K562 (cell line): ENCODE data around the gene HOMEZ. TPM values are rescaled to one million over a fixed set of nuclear protein-coding genes. Genes with fewer than 3 reads are reported as not detected.

Experiments
- CBX1 ChIP-seq: sonication (generic); IDR thresholded peaks from 2 replicates; pipeline ENCODE4 v1.6.1; 2016; ENCODE audit warnings: antibody characterized with exemption, low read depth, mild to moderate bottlenecking
- DACH1 ChIP-seq: fragments of 450-650 bp; IDR thresholded peaks from 2 replicates; pipeline ENCODE4 v1.6.1; 2018; ENCODE audit not compliant: partially characterized antibody
- FIP1L1 ChIP-seq: fragments of 200-400 bp; formaldehyde crosslinking; IDR thresholded peaks from 2 replicates; pipeline ENCODE4 v1.6.1; 2018; ENCODE audit warnings: mild to moderate bottlenecking, low read depth, low read length; ENCODE audit not compliant: poor library complexity, severe bottlenecking
- HNRNPK ChIP-seq: fragments of 200-400 bp; formaldehyde crosslinking; IDR thresholded peaks from one replicate; pipeline ENCODE4 v1.6.1; 2018; ENCODE audit warnings: mild to moderate bottlenecking, low read depth, low read length; ENCODE audit not compliant: poor library complexity, severe bottlenecking
- MYC ChIP-seq, 2 experiments: fragments of 250-450 bp in 1 of 2; sonication (Bioruptor Pico) in 1 of 2; IDR thresholded peaks; 2 replicates each; pipeline versions ENCODE4 v1.5.1 to v1.6.1; 2012 to 2021; ENCODE audit warnings: low read depth in 2 of 2, borderline replicate concordance in 1 of 2, improper control_type of control experiment in 1 of 2, low read length in 1 of 2, mild to moderate bottlenecking in 1 of 2, moderate library complexity in 1 of 2
- NFYB ChIP-seq: IDR thresholded peaks from 2 replicates; pipeline ENCODE4 v1.6.1; 2011; ENCODE audit warnings: mild to moderate bottlenecking, moderate library complexity; ENCODE audit not compliant: insufficient read length; ENCODE audit errors: extremely low read depth
- NKRF ChIP-seq: fragments of 450-650 bp; IDR thresholded peaks from 2 replicates; pipeline ENCODE4 v1.6.1; 2016; ENCODE audit warnings: borderline replicate concordance
- NONO ChIP-seq, 2 experiments: fragments of 200-400 bp in 1 of 2; fragments of 450-650 bp in 1 of 2; formaldehyde crosslinking in 1 of 2; IDR thresholded peaks; 2 replicates each; pipeline ENCODE4 v1.6.1; 2017; ENCODE audit warnings: low read depth in 2 of 2, mild to moderate bottlenecking in 2 of 2, moderate library complexity in 2 of 2, low read length in 1 of 2
- NR2C2 ChIP-seq, 2 experiments: fragments of 200-800 bp in 1 of 2; sonication (Bioruptor generic) in 1 of 2; sonication (generic) in 1 of 2; formaldehyde crosslinking in 1 of 2; IDR thresholded peaks; 2 replicates each; pipeline versions ENCODE4 v1.6.1 to v1.8.0; 2016 to 2022; ENCODE audit warnings: mild to moderate bottlenecking in 1 of 2, missing compliant biosample characterization in 1 of 2, missing genetic modification characterization in 1 of 2, missing genetic modification reagents in 1 of 2
- POLR2AphosphoS2 ChIP-seq: IDR thresholded peaks from 2 replicates; pipeline ENCODE4 v1.6.1; 2012; ENCODE audit warnings: low read length, improper control_type of control experiment
- RBBP5 ChIP-seq: fragments of 200-600 bp; sonication (generic); IDR thresholded peaks from 2 replicates; pipeline ENCODE4 v1.6.1; 2012; ENCODE audit warnings: borderline replicate concordance, mild to moderate bottlenecking, low read length, control low read depth, inconsistent platforms; ENCODE audit not compliant: insufficient read depth, poor library complexity, severe bottlenecking
- RBM22 ChIP-seq: fragments of 200-400 bp; formaldehyde crosslinking; IDR thresholded peaks from 2 replicates; pipeline ENCODE4 v1.6.1; 2018; ENCODE audit warnings: low read length, low read depth; ENCODE audit not compliant: poor library complexity, severe bottlenecking
- SIX5 ChIP-seq, 2 experiments: IDR thresholded peaks; 2 replicates each; pipeline ENCODE4 v1.6.1; 2011; ENCODE audit warnings: low read length in 2 of 2, borderline replicate concordance in 1 of 2, low read depth in 1 of 2, mild to moderate bottlenecking in 1 of 2, moderate library complexity in 1 of 2; ENCODE audit not compliant: insufficient read depth in 1 of 2
- TEAD4 ChIP-seq, 2 experiments: sonication (generic) in 1 of 2; formaldehyde crosslinking in 1 of 2; IDR thresholded peaks; 2 replicates each; pipeline versions ENCODE4 v1.6.1 to v1.8.0; 2012 to 2022; ENCODE audit warnings: borderline replicate concordance in 1 of 2, inconsistent platforms in 1 of 2, low read length in 1 of 2, mild to moderate bottlenecking in 1 of 2, missing genetic modification reagents in 1 of 2
- ZNF511 ChIP-seq: sonication (generic); formaldehyde crosslinking; IDR thresholded peaks from 2 replicates; pipeline ENCODE4 v1.8.0; 2022; ENCODE audit warnings: mild to moderate bottlenecking, missing genetic modification reagents
- ZNF79 ChIP-seq: fragments of 250-450 bp; sonication (Bioruptor Pico); IDR thresholded peaks from 2 replicates; pipeline ENCODE4 v1.4.0; 2020; ENCODE audit warnings: low read depth, mild to moderate bottlenecking, moderate library complexity
- polyA plus RNA-seq, 8 experiments: library from polyadenylated mRNA; depleted of rRNA in 4 of 8; stranded (reverse) in 5 of 8; unstranded in 3 of 8; fragments of >200 nt; fragmentation: Nextera tagmentation in 2 of 8; fragmentation: Illumina TruSeq in 1 of 8; extraction: Ambion mirVana in 2 of 8; extraction: Trizol in 1 of 8; gene quantifications; 2 replicates each; pipeline versions ENCODE4 v1.2.1 to v1.2.3, GENCODE V29; 2011 to 2014; ENCODE audit warnings: inconsistent platforms in 1 of 8, missing spikeins in 1 of 8
- total RNA-seq, 7 experiments: library from RNA; depleted of rRNA in 6 of 7; stranded (reverse); fragments of >200 nt in 6 of 7; fragmentation: Illumina TruSeq in 2 of 7; extraction: Trizol in 2 of 7; gene quantifications; 2 replicates each; pipeline versions ENCODE4 v1.2.1 to v1.2.3, GENCODE V29; 2011 to 2021; ENCODE audit warnings: low replicate concordance in 1 of 7
- TF ChIP-seq, protein P1 (sequence below): sonication (generic); formaldehyde crosslinking; IDR thresholded peaks from 2 replicates; pipeline ENCODE4 v1.8.0; 2022; ENCODE audit warnings: missing genetic modification reagents, mild to moderate bottlenecking, moderate library complexity, borderline replicate concordance

The HOMEZ gene
- total and polyA plus RNA-seq, 9 of the 15 experiments (the other 6 are each of a cell fraction or from before 2014, with no cell fraction given), result 3.0 to 30.2 (median 16.9) TPM

DNA sequence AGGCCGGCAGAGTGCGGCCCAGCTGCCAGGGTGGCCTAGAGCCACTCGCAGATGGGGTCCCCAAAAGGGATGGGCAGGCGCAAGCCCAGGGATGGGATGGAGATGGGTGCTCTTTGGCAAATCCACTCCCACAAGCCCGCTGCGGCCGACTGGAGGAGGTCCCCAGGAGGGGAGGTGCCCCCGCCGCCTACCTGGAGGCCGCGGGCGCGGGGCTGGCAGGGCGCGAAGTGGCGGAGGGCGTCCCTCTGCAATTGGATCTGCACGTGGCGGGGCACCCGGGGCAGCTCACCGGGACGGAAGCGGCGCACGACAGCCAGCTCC lies 16.0 kb upstream of the HOMEZ start (continued):
- TF ChIP-seq FIP1L1, result peak; percentile 88
- peak; percentile 85 for TF ChIP-seq CBX1
- TF ChIP-seq POLR2AphosphoS2, result no peak
- peak; percentile 76 for TF ChIP-seq RBM22
- TF ChIP-seq MYC (IDR thresholded peaks at IDR 0.05; ENCODE audit: low read depth, low read length), result peak; percentile 39; the same call in 1 of the 2 replicates
- TF ChIP-seq MYC (CRISPR knock-in tag; IDR thresholded peaks at IDR 0.05; ENCODE audit: borderline replicate concordance, low read depth), result peak; percentile 73; the same call in 1 of the 2 replicates
- TF ChIP-seq, protein P1, sequence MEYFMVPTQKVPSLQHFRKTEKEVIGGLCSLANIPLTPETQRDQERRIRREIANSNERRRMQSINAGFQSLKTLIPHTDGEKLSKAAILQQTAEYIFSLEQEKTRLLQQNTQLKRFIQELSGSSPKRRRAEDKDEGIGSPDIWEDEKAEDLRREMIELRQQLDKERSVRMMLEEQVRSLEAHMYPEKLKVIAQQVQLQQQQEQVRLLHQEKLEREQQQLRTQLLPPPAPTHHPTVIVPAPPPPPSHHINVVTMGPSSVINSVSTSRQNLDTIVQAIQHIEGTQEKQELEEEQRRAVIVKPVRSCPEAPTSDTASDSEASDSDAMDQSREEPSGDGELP (CRISPR knock-in tag), result peak; percentile 7; the same call in 1 of the 2 replicates
- no peak for TF ChIP-seq NR2C2 (CRISPR knock-in tag; IDR thresholded peaks at IDR 0.05)
- TF ChIP-seq NR2C2 (tag; IDR thresholded peaks at IDR 0.05), result peak; percentile 12; the same call in 1 of the 2 replicates
- 0 out of 4 replicates have a peak, but pooled peaks of 1 of the 2 experiments have one; percentile 42 for TF ChIP-seq NONO (IDR thresholded peaks at IDR 0.05; ENCODE audit: low read depth in 2 of 2, low read length in 1 of 2)
- no peak for TF ChIP-seq TEAD4 (IDR thresholded peaks at IDR 0.05; ENCODE audit: low read length)
- peak; percentile 4; the same call in 1 of the 2 replicates for TF ChIP-seq TEAD4 (CRISPR knock-in tag; IDR thresholded peaks at IDR 0.05; ENCODE audit: borderline replicate concordance)
- TF ChIP-seq NFYB, result peak; percentile 48
- TF ChIP-seq DACH1, result peak; percentile 22
- peak; percentile 2 for TF ChIP-seq HNRNPK
- TF ChIP-seq NKRF, result peak; percentile 64; the same call in 1 of the 2 replicates
- TF ChIP-seq ZNF511 (CRISPR knock-in tag), result no peak; the same call in 1 of the 2 replicates
- TF ChIP-seq SIX5 (IDR thresholded peaks at IDR 0.05; ENCODE audit: borderline replicate concordance in 1 of 2, insufficient read depth in 1 of 2, low read depth in 1 of 2, low read length in 2 of 2), result no peak
- peak; percentile 3 for TF ChIP-seq RBBP5
- no peak for TF ChIP-seq ZNF79
